ENCODE data around the gene TMEM245.

Gene TMEM245

DNA sequence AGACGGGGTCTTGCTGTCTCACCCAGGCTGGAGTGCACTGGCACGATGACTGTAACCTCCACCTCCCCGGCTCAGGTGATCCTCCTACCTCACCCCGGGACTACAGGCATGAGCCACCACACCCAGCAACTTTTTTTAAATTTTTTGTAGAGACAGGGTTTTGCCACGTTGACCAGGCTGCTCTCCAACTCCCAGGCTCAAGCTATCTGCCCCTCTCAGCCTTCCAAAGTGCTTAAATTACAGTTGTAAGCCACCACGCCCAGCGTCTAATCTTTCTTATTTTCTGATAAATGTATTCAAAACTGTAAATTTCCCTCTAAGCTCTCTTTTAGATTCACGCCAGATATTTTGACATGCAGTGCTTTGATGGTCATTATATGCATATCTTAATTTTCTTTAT lies 37.0 kb upstream of the TMEM245 start:
- no peak for FAIRE-seq
- DNase-seq (ENCODE audit: insufficient read length): no peak
- TF ChIP-seq POLR2A (IDR thresholded peaks at IDR 0.05; ENCODE audit: low read depth, low read length) (no peak), TAF1 (IDR thresholded peaks at IDR 0.05; ENCODE audit: borderline replicate concordance, low read depth, low read length) (no peak), POLR2AphosphoS5 (IDR thresholded peaks at IDR 0.05; ENCODE audit: low read depth, low read length) (no peak)

DNA sequence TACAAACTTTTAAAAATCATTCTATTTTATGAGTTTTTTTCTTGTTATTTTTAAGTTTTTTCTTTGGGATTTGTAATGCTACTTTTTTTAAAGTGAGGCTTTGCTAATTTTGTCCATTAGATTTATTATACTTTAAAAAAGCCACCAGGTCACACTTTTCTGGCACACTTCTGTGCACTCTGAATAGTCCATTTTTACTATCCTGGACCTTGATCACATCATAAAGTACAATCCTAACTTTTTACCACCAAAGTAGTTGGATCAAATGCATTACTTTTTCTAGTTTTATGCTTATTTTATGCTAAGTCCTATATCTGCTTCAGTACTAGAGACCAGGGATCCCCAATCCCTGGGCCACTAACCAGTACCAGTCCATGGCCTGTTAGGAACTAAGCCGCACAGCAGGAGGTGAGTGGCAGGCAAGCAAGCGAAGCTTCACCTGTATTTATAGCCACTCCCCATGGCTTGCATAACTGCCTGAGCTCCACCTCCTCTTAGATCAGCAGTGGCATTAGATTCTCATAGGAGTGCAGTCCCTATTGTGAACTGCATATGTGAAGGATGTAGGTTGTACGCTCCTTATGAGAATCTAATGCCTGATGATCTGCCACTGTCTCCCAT lies 31.3 kb upstream of the TMEM245 start:
- FAIRE-seq (no peak), DNase-seq (ENCODE audit: insufficient read length) (no peak)
- TF ChIP-seq TAF1 (IDR thresholded peaks at IDR 0.05; ENCODE audit: borderline replicate concordance, low read depth, low read length): no peak

DNA sequence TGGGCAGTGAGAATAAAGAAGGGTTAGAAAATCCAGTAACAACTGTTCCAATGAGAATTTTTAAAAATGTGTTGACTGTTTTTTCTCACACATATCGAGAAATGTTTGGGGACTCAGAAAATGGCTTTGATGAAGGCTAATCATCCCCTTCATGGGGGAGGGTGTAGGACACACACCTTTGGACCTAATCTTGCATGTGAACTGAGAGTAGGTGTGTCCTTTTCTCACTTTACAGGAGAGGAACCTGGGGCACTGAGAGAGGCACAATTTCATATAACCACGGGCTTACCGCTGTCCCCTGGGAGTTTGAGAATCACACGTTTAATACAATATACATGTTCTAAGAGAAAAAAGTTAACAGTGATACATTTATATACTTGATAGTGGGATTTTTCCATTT lies 30.0 kb upstream of the TMEM245 start:
- DNase-seq (ENCODE audit: insufficient read length): no peak
- no peak for FAIRE-seq
- TF ChIP-seq TAF1 (IDR thresholded peaks at IDR 0.05; ENCODE audit: borderline replicate concordance, low read depth, low read length) (no peak), POLR2A (IDR thresholded peaks at IDR 0.05; ENCODE audit: low read depth, low read length) (no peak), POLR2AphosphoS5 (IDR thresholded peaks at IDR 0.05; ENCODE audit: low read depth, low read length) (no peak)

DNA sequence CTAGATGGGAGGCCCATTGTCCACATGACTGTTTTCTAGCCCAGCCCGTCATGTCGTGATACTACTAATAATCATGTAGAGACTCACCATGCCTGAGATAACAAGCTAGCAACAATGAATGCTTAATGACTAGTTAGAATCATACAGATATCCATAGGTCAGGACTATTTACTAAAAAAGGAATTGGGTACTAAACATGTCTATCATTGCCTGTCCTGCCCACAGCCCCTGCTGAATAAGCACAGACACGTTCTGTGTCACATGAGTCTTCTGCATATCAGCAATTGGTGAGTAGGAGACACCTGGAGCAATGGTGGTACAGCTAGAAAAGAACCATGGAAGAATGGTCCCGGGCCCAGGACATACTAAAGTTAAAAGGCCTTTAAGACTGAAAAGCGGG lies 29.3 kb upstream of the TMEM245 start:
- FAIRE-seq (no peak), DNase-seq (ENCODE audit: insufficient read length) (no peak)
- no peak for TF ChIP-seq POLR2A (IDR thresholded peaks at IDR 0.05; ENCODE audit: low read depth, low read length)

DNA sequence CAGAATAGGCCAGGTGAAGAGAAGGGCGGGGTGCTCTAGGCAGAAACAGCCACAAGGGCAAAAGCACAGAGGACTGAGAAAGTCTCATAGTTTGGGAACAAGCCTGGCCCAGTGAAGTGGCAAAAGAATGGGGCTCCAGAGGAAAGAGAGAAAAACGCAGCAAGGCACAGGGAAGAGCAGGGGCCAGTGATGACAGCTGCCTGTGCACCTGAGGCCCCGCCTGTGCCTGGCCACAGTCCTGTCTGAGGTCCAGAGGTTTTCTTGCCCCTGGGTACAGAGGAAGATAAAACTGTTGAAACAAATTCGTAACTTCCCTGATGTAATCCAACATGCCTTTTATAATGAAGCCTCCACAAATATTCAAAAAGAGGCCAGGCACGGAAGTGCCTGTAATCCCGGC lies 25.3 kb upstream of the TMEM245 start:
- FAIRE-seq (no peak), DNase-seq (ENCODE audit: insufficient read length) (no peak)
- TF ChIP-seq TAF1 (IDR thresholded peaks at IDR 0.05; ENCODE audit: borderline replicate concordance, low read depth, low read length): no peak
- no peak for TF ChIP-seq POLR2AphosphoS5 (IDR thresholded peaks at IDR 0.05; ENCODE audit: low read depth, low read length)
- TF ChIP-seq POLR2A (IDR thresholded peaks at IDR 0.05; ENCODE audit: low read depth, low read length): no peak

DNA sequence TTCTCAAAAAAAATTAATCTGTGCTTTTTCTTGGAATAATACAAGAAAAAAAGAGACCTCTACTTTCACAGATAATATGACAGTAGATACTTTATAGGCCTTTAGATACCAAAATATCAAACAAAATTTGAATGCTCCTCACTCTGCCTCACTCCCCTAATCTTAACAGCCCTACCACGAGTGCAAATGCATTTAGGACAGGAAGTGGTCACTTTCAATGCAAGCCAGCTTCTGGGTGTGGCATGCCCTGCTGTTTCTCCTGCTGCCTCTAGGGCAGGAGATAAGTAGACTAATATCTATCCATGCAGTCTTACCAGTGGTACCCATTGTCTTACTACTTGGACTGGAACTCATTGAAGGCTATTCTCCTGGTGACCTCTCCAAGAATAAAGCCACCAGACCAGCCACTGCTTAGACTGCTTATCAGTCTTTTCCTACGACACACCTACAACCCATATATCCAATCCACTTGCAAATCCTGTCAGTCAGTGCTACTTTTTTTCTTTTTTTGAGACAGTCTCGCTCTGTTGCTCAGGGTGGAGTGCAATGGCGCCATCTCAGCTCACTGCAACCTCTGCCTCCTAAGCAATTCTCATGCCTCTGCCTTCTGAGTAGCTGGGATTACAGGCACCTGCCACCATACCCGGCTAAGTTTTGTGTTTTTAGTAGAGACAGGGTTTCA lies 24.3 kb upstream of the TMEM245 start:
- TF ChIP-seq TAF1 (IDR thresholded peaks at IDR 0.05; ENCODE audit: borderline replicate concordance, low read depth, low read length) (no peak), POLR2A (IDR thresholded peaks at IDR 0.05; ENCODE audit: low read depth, low read length) (no peak), POLR2AphosphoS5 (IDR thresholded peaks at IDR 0.05; ENCODE audit: low read depth, low read length) (no peak)
- DNase-seq (ENCODE audit: insufficient read length) (no peak), FAIRE-seq (no peak)

DNA sequence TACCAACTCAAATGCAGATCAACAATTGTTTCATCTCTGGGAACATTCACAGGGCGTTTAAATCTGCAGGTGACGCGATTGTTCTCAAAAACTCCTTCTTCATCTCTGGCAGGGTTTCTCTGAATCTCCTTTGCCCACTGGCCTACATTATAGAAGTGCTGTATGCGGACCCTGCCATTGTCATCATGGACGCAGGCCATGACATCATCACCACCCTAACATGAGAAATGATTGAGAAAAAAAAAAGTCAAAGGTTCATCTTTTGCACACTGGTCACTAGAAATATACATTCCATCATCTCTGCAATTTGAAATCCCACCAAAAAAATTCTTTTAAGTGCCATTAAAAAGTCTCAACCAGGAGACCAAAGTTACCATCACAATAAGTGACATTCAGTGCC lies 21.6 kb upstream of the TMEM245 start:
- FAIRE-seq: no peak
- TF ChIP-seq TAF1 (IDR thresholded peaks at IDR 0.05; ENCODE audit: borderline replicate concordance, low read depth, low read length): no peak
- no peak for TF ChIP-seq POLR2A (IDR thresholded peaks at IDR 0.05; ENCODE audit: low read depth, low read length)
- no peak for TF ChIP-seq POLR2AphosphoS5 (IDR thresholded peaks at IDR 0.05; ENCODE audit: low read depth, low read length)
- DNase-seq (ENCODE audit: insufficient read length): no peak

DNA sequence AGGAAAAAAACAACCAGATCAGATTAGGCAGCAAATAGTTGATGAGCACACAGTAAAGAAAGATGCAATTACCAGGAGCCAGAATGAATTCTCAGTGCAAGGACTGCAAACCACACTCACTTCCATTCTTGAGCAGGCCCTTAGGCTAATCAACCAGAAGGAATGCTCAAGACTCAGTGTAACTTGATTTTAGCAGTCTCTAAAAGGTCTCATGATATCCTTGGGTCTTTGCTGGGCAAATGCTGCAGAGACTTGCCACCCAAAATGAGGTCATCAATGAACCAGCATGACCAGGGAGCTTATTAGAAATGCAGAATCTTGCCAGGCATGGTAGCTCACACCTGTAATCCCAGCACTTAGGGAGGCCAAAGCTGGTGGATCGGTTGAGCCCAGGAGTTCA lies 20.1 kb upstream of the TMEM245 start:
- DNase-seq (ENCODE audit: insufficient read length) (no peak), FAIRE-seq (no peak)
- TF ChIP-seq POLR2A (IDR thresholded peaks at IDR 0.05; ENCODE audit: low read depth, low read length) (no peak), TAF1 (IDR thresholded peaks at IDR 0.05; ENCODE audit: borderline replicate concordance, low read depth, low read length) (no peak)

DNA sequence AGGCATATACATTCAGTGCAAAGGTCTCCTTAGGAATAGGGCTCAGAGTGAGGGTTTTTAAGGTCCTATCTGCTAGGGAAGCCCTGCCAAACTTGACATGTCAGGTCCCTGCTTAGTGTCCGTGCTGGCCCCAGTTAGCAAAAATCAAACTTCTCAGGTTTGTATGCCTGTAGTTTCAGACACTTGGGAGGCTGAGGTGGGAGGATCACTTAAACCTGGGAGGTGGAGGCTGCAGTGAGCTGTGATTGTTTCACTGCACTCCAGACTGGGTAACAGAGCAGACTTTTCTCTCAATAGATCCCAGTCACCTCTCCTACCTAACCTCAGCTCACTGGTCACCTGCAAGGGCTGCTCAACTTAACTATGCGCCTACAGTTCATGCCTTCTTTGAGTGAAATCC lies 18.7 kb upstream of the TMEM245 start:
- FAIRE-seq: no peak
- DNase-seq (ENCODE audit: insufficient read length): no peak
- TF ChIP-seq POLR2AphosphoS5 (IDR thresholded peaks at IDR 0.05; ENCODE audit: low read depth, low read length) (no peak), POLR2A (IDR thresholded peaks at IDR 0.05; ENCODE audit: low read depth, low read length) (no peak), TAF1 (IDR thresholded peaks at IDR 0.05; ENCODE audit: borderline replicate concordance, low read depth, low read length) (no peak)

DNA sequence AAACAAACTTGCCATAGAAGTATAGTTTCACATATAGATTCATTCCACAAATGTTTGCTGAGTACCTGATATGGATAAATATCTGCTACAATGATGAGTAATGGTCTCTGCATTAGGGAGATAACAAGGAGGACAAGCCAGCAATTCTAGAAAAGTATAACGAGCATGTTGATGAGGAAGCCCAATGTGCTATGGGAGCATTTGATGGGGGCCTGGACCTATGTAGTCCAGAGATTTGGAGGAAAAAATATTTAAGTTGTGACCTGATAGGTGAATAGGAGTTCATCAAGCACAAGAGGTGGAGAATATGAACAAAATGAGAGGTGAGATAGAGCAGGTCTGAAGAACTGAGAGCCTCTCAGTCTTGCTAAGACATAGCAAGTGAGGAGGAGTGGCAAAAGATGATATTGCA lies 14.4 kb upstream of the TMEM245 start:
- no peak for DNase-seq (ENCODE audit: insufficient read length)
- TF ChIP-seq POLR2A (IDR thresholded peaks at IDR 0.05; ENCODE audit: low read depth, low read length) (no peak), POLR2AphosphoS5 (IDR thresholded peaks at IDR 0.05; ENCODE audit: low read depth, low read length) (no peak), TAF1 (IDR thresholded peaks at IDR 0.05; ENCODE audit: borderline replicate concordance, low read depth, low read length) (no peak)
- FAIRE-seq: no peak

DNA sequence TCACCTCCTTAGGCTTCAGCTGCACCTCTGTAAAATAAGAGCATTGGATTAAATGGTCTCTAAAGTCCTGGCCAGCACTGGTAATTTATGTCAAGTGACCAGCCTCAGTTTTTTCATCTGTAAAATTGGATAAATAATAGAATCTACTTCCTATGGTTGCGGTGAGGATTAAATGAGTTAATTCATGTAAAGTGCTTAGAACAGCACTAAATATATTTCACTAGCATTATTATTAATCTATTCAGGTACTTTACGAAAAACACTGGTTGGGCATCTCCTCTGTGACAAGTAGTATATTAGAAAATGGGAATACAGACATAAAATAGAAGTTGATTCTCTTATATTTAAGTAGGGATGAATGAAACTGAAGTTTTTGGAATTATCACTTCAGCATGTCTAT lies 13.8 kb upstream of the TMEM245 start:
- TF ChIP-seq POLR2AphosphoS5 (IDR thresholded peaks at IDR 0.05; ENCODE audit: low read depth, low read length): no peak
- no peak for TF ChIP-seq POLR2A (IDR thresholded peaks at IDR 0.05; ENCODE audit: low read depth, low read length)
- TF ChIP-seq TAF1 (IDR thresholded peaks at IDR 0.05; ENCODE audit: borderline replicate concordance, low read depth, low read length): no peak
- FAIRE-seq (no peak), DNase-seq (ENCODE audit: insufficient read length) (no peak)

DNA sequence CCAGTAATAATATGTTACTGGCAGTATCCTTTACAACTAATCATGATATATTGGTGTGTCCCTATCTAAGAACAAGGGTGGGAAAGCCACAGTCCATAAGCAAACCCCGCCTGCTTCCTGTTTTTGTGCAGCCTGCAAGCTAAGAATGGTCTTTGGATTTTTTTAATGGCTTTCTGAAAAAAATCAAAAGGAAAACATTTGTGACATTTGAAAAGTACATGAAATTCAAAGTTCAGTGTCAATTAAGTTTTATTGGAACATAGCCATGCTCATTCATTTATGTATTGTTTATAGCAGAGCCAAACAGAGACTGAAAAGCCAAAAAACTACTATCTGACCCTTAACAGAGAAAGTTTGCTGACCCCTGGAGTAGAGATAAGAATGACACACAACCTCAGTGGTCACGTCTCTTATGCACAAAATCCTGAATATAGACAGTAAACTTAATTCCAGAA lies 12.8 kb upstream of the TMEM245 start:
- no peak for FAIRE-seq
- DNase-seq (ENCODE audit: insufficient read length): no peak
- TF ChIP-seq POLR2AphosphoS5 (IDR thresholded peaks at IDR 0.05; ENCODE audit: low read depth, low read length): no peak
- TF ChIP-seq POLR2A (IDR thresholded peaks at IDR 0.05; ENCODE audit: low read depth, low read length): no peak
- no peak for TF ChIP-seq TAF1 (IDR thresholded peaks at IDR 0.05; ENCODE audit: borderline replicate concordance, low read depth, low read length)
